GM12865 (cell line): Measurements from ENCODE around the gene A2ML1.
"Not testable (repeated sequence)": the region's sequence is repeated elsewhere in the genome, so short reads cannot be mapped to it uniquely, and the experiment has no call there.

Experiments
- DNase-seq: peaks from one replicate; pipeline ENCODE4 v3.0.0; 2010; ENCODE audit warnings: low read depth
- H3K4me3 ChIP-seq: 2 replicates; pipeline ENCODE4 v1.5.1; 2011; ENCODE audit warnings: mild to moderate bottlenecking, low read depth, low read length, control low read depth
- CTCF ChIP-seq: IDR thresholded peaks from 2 replicates; pipeline ENCODE4 v1.5.1; 2011; ENCODE audit warnings: low read length, control low read depth, low read depth, inconsistent platforms; ENCODE audit not compliant: insufficient read depth; ENCODE audit errors: missing control alignments

The A2ML1 gene

DNA sequence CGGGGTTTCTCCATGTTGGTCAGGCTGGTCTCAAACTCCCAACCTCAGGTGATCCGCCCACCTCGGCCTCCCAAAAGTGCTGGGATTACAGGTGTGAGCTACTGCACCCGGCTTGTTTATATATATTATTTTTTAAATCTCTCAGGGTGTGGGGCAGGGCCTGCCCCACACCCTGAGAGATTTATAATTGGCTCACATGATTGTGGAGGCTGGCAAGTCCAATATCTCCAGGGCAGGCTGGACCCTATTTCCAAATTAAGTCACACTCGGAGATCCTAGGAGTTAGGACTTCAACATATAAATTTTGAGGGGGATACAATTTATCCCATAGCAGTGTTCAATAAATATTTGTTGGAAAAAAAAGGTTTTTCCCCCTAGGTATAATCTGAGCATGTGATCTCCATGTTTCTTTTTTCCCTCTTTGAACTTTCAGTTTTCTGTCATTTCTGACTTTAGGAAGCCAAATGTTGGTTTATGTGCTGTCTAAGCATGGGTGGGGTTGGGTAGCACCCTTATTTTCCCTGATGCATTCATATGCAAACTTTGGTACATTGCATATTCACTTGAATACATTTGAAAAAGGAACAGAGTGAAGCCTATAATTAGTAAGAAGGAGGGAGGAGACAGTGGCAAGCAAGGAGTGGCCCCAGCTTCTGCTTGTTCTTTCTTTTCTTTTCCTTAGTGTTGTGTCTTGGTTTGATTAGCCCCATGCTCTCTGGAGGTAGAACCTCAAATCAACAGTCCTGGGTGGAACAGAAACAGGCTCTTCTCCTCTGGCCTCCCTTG is 8.7 kb upstream of the A2ML1 start:
- no peak overlapping the region for H3K4me3 ChIP-seq
- no peak for DNase-seq
- TF ChIP-seq CTCF, result no peak

GRCh38 chr12:8816448-8817050 is 5.9 kb upstream of the A2ML1 start:
- H3K4me3 ChIP-seq, result no peak overlapping the region
- DNase-seq, result no peak
- TF ChIP-seq CTCF, result no peak

- no peak for TF ChIP-seq CTCF
- no peak for DNase-seq
- no peak overlapping the region for H3K4me3 ChIP-seq
These were observed 4.6 kb upstream of the A2ML1 start for GRCh38 chr12:8817856-8818255.

GRCh38 chr12:8818526-8818925 is 3.9 kb upstream of the A2ML1 start:
- H3K4me3 ChIP-seq, result no peak overlapping the region
- no peak for DNase-seq
- TF ChIP-seq CTCF, result no peak

- no peak for TF ChIP-seq CTCF
- H3K4me3 ChIP-seq, result no peak overlapping the region
- DNase-seq, result no peak
These were observed 2.8 kb upstream of the A2ML1 start for GRCh38 chr12:8819666-8819980.

GRCh38 chr12:8820676-8821407 is 1.6 kb upstream of the A2ML1 start:
- not testable (repeated sequence) for DNase-seq, H3K4me3 ChIP-seq

GRCh38 chr12:8821591-8821990 is 830 bp upstream of the A2ML1 start:
- TF ChIP-seq CTCF, result no peak
- H3K4me3 ChIP-seq, result no peak overlapping the region
- DNase-seq, result no peak
